HG03108 (cell line): ENCODE results near the gene IRS2.

Source experiments
- ATAC-seq: cut with Tn5 transposase; IDR thresholded peaks from one replicate; pipeline ENCODE4 v1.9.1; 2021; ENCODE audit warnings: moderate library complexity; ENCODE audit not compliant: unreplicated experiment

Gene IRS2

DNA sequence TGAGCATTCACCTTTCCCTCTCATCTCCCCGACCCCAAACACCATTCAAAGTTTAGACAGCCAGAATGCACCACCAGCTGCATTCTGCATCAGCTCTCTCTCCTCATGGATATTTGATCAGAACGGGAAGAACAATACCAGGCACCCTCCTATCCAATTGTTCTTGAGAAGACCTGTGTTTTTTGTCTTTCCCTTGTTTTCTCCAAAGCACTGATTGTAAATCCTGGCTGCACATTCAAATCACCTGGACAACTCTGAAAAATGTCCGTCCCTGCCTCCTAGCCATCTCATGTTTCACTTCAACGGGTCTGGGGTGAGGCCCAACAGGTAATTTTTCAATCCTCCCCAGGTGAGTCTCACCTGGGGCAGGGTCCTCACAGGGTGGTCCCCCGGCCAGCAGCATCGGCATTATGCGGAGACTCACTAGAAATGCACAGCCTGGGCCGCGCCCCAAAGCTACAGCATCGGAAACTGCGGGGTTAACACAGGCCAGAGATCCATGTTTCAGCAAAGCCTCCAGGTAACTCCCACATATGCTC lies 5.5 kb downstream of the IRS2 start:
- ATAC-seq = no peak

DNA sequence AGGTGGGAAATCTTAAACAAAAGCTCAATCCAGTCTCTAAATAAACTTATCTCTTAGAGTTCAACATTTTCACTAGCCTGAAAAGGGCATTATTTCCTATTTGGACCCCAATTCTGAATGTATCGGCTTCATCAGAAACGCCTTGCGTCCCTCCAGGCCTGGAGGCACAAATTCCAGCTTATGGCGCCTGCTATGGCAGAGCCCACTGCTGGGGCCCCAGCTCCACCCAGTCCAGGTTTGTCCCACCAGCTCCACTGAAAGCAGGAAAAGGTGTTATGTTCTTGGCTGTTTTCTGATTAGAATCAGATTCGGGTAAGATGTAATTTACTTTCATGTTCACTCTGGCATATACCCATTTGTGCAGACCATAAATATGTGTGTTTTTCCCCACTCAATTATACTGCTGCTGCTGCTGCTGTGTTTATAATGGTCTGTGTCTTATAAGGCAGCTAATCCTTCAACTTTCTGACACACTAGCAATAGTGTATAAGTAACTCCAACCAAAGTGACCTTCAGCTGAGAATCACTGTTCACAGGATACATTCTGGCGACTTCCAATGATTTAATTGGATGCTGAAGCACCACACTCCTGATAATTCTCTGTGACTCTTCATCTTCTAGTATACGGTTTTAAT lies 6.4 kb downstream of the IRS2 start:
- no peak for ATAC-seq

DNA sequence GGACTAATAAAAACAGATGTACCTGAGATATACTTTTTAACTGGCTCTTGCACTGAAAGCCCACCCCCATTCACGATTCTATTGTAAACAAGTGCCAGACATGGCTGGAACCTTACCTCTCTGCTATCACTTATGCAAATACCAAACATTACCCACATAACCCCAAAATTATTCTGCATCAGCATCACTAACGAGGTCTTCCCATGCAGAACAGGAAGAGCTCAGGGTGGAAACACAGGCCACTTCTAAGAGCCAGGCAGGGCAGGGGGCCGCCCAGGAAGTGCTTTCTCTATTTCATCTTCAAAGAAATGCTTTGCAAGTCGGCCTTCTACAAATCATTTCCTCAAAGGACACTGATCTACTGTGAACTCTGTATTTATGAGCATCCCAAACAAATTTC lies 7.3 kb downstream of the IRS2 start:
- no peak for ATAC-seq

DNA sequence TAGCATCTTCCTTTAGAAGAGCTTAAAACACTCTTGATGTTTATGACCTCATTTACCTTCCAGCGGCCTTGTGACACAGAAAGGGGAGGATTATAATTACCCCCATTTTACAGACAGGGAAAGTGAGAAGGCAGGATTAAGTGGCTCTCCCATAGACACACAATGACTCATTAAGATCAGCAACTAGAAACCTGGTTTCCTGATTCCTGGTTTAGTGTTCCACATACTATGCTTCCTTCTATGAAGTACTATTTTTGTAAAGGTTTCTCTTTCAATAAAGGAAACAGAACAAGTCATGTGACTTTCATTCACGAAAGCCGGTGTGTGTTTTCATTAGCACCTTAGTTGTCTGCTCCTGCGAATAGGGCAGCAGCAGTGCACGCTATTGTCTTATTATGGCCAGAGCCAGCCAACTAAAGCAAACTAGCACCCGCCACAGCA lies 8.3 kb downstream of the IRS2 start:
- ATAC-seq = no peak

DNA sequence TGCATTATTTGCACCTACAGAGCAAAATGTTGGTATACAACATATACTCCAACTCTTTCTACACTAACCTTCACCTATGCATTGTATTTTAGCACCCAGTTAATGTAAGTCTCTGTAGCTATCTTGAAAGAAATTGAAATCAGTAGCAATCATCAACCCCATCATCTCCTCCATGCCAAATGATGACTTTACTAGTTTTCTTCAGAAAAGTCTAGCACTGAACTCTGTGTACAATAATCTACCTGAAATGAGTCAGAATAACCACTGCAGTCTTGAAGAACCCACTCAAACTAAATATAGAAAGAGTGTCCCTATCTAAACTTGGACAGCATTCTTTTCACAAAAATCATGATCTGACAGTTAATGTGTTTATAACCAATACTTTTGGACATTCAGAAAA lies 9.8 kb downstream of the IRS2 start:
- ATAC-seq = no peak

DNA sequence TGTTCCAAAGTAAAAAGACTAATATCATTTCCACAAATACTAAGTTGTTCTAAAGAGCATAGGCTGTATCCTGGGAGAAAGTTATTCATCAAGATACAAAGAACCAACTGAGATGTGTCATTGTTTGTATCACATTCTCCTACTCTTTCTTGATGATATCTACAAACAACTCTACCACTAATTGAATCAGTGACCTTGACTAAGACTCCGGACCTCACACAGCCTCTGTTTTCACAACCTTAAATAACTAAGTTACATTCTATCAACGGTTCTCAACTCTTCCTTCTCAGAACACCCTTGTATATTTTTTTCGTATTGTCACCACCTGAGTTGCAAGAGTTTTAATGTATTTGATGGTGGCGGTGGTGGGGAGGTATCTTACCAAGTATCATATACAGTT lies 12.6 kb downstream of the IRS2 start:
- ATAC-seq = no peak

DNA sequence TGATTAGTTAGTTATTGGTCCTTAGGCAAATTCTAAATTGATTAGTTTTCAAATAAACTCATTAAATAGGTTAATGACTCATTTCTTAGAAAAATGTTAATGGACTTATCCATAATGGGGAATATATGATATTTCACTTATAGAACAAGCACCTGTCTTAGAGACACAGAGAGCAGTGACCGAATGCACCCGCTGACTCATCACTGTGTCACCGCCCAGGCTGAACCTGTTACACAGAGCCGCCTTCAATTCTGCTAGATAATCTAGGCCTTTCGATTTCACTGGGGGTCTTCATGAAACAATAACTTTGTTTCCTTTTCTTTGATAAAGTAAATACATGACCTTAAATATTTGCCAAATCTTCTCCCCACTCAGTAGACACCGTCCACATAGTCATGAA lies 13.1 kb downstream of the IRS2 start:
- no peak for ATAC-seq

DNA sequence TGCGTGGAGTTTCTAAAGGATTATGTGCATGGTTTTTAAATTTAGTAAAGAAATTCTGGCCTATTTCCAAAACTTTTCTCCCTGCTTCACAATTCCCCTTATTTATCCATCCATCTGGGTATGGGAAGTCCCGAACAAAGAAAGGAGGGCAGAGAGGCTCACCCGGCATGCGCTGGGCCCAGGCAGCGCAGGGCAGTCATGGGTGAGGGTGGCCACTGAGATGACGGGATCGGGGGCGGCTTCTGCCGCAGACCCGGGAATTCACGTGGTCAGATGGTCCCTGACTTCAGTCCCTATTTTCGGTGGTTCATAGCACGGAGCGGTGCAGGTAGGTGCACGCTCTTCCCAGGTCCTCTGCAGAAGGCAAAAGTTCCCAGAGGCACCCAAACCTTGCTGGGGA lies 14.5 kb downstream of the IRS2 start:
- ATAC-seq = no peak

DNA sequence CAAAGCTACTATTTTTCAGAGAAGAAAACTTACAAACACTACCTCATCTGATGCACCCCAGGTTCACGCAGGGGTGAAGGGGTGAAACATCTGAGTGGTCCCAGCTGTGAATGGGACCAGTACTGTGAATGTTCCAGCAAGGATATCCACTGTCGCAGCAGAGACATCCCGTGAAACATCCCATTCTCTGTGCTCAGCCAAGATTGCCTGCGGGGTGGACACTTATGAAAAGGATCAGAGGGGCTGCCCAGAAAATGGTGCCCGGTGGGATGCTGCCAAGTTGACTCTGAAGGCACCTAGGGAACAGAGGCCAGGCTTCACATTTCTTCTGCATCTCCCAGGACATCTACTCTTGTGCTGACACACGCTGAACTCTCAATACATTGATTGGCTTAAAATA lies 15.9 kb downstream of the IRS2 start:
- no peak for ATAC-seq

DNA sequence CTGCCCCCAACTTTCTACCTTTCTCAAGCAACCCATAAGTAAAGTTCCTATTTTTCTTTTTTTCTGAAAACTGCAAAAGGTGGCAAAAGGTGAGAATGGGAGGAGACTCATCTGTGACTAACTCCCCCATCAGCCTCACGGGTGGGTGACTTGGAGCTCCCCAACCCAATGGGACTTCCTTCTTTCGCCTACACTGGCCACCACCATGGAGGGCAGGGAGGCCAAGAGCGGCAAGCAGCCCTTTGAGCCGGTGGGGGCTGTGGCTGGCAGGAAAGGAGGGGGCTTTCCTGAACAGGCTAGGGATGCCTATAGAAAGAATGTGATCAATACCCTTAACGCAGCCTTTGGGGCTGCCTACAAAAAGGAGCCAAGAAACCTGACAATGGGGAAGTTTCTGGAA lies 16.5 kb downstream of the IRS2 start:
- no peak for ATAC-seq

DNA sequence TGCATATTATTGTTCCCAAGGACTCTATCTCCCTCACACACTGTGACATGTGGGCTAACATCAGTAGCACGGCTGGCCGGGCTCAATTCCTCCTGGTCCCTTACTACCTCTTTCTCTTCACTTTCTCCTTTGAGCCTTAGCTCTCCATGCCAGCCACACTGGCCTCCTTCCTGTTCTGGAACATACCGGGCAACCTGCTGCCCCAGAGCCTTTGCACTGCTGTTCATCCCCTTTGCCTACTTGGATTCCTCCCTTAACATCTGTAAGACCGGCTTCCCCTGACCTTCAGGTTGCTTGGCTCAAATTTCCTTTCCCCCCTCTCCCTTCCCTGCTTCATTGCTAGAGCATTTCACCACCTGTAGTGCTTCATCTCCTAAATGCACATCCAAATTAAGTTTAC lies 17.1 kb downstream of the IRS2 start:
- no peak for ATAC-seq

DNA sequence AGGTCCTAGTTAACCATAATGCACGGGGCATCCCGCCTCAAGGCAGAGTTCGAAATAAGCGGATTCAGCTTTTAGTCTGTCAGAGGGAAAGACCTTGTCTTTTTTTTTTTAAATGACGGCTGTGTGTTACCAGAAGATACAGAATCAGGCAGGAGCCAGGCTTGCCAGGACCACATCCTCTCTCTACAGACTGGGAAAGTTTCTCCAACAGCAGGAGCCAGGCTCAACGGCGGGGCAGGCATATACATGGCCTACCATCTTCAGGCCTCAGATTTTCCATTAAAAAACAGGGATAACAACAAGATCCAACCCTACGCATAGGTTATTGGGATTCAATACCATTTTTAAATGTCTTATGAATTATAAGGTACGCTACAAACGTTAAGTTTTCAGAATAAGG lies 17.8 kb downstream of the IRS2 start:
- no peak for ATAC-seq

DNA sequence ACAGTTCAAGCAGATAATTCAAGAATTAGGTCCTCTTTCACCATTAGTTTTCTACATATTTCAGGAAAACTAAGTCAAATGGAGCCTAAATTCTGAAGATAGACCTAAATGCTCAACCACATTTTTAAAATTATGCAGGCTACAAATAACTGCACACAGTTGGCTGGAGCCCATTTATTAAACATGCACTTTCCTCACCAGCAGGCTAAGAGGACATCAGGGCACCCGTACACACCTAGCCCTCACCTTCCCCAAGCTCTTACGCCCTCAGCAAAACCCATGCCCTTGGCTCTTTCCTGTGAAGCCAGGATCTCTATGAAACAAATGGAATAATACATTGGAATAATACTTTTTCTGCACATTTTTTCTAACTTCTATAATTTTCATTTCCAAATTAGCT lies 18.2 kb downstream of the IRS2 start:
- ATAC-seq = no peak

DNA sequence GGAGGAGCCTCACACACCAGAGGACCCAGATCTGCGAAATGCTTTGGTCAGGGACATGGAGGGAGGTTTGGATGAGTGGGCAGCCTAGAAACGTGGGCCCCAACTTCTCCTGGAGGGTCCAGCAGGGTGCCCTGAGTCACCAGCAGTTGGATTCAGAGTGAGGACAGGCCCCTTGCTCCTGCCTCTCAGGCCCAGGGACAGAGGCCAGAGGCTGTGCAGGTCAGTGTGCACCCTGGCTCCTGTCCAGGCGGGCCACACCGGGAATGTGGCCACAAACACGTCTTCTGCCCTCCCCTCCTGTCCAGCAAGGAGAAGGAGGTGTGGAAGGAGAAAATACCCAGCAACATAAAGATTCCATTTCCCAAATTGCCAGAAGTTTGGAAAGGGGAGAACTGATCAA lies 19.4 kb downstream of the IRS2 start:
- ATAC-seq = no peak

DNA sequence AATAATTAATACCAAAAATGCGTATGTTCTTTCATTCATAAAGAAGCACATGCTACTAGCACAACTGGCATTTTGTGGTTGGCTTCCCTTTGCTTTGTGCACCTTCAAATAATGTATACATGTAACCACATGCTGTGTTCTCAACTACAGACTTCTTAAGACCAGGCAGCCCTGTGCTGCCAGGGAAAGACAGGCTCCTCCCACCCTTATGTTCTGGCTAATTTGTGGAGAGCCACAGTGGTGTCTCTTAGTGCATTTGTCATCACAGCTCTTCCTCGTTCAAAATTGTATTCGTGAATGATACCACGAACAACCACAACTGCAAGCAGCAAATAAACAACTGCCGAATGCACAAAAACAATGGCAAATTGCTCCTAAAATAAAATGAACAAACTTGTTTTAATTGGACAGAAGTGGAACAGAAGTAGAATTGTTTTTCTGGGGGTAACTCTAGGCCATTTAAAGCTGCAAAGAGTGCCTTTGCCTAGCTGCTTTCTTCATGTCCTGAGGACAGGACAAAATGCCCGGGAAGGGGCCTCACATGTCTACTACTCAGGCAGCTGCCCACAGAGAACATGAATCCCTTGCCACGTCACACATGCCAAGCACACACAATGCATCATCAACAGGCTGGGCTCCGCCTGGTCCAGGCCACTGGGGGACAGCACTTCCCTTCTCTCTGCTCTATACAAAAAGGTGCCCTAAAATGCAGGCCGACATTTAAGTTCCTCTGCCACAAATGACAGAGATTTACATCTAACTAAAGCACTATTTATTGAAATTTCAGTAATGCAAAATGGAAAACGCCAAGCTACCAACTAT lies 21.7 kb downstream of the IRS2 start:
- no peak for ATAC-seq

DNA sequence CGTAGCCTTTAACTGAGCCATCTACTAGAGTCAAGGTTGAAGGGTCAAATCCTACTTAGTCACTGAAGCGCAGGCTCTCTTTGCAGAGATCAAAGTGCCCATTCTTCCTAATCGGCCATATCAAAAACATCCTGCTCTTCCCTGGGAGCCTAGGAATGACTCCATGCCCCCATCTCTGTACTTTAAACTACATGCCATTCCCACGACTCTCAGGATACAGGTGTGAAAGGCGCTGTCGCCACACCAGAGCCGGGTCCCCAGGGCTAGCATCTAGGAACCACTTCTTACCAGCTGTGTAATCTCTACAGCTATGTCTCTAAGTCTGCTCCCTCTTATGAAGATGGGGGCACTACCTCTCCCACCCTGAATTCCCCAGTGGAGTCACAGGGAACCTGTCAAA lies 22.3 kb downstream of the IRS2 start:
- no peak for ATAC-seq

DNA sequence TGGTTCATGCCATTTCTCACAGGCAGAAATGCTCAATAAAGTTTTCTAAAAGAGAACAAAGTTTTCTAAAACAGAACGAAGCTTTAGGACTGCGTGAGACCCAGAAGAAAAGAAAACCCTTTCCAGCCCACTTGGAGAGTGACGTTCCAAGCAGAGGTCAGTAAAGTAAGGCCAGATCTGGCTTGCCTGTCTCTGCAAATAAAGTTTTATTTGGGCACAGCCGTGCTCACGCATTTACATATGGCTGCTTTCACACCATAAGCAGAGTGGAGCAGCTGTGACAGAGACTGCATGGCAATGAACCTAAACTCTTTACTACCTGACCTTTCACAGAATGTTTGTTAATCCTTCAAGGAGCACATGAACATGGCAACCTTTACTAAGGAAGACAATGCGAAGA lies 23.6 kb downstream of the IRS2 start:
- ATAC-seq = no peak

DNA sequence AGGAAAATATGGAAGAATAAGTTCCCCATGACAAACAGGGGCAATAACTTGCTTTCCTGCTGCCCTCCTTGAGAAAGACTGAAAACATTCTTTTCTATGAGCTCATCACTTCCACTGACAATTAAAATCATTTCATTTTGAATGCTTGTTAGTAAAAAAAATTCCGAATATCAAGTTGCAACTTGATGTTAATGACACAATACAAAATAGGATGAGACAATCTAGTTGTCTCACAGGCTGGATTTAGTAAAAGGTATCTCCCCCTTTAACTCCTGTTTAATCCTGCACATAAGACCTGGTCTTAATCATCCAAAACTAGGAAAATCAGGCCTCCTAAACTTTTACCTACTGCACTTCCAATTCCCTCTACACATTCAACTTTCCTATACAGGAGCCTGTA lies 24.7 kb downstream of the IRS2 start:
- no peak for ATAC-seq

DNA sequence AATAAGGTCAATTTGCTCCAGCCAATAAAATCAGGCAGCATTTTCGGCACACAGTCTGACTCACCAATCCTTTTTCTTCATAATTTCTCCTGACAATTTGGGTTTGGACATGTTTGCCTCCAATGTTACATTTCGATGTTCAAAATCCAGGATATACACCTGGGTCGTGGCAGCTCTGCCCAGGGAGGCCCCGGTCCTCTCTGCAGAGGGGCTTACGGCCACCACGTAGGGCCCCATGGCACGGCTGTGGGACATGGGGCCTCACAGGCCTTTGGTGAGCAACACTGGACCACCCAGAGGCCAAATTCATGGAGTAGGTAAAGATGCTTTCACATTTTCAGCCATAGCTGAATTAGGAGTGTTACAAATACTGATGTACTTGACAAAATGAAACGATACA lies 25.4 kb downstream of the IRS2 start:
- ATAC-seq = no peak

DNA sequence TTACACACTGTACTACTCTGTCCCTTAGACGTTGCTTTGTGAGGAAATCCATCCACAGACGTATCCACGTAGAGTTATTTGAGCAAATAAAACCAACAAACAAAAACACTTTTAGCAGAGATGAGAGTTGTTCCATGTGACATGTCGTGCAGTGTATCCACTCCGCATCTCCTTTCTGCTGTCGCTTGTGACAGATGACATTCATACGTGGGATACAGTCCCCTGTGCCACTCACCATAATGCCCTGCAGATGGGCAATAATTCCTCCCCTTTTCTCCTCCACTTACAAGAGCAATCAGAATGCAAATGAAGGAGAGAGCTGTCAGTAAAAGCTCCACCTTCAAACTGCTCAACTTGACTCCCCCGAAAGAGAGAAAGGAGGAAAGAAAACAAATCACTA lies 26.0 kb downstream of the IRS2 start:
- no peak for ATAC-seq

DNA sequence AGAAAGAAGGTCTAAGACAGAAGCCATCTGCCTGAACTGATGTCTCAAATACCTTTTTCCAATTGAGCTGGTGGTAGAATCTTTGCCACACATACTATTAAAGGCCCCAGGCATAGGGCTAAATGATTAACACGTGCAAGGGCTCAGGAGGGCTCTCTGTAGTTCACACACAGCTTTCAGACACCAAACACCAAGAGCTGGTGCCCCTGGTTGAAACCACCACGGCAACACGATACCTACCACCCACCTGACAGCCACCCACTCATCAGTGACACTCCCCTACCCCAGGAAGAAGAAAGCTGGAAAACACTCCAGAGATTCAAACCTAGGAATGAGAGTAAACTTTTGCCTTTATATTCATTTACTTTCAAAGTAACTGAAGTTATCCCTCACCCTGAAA lies 26.8 kb downstream of the IRS2 start:
- ATAC-seq = no peak

DNA sequence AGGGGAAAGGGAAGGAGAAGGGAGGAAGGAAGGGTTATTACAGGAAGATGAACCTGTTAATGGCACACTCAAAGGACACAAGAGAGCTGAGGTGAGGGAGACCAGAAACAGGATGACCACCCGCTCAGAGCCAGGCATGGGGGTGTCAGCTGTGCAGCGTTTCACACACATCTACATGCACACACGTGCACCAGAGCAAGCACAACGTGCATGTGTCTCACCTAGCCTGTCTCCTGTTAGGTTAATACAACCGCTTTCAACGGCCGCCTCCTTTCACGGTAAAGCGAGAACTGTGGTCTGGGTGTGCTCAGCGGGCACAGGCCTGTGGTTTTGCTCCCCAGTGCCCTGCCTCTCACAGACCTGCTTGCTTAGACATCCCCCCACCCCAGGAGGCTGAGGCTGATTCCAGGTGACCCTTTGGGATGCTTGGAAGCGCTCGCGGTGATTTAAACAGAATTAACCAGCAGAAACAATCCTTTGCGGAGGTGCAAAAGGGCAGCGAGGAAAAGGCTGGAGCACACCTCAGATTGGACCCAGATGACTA lies 27.4 kb downstream of the IRS2 start:
- ATAC-seq = no peak
